Loucy (cell line): ENCODE data around the gene TAP2.

Experiments
- H2AFZ ChIP-seq: fragments of 200-600 bp; sonication (generic); 2 replicates; pipeline ENCODE4 v1.6.0; 2016; ENCODE audit warnings: antibody characterized with exemption, mild to moderate bottlenecking, low read length, moderate library complexity
- H3F3A ChIP-seq: fragments of 200-600 bp; 2 replicates; pipeline ENCODE4 v1.6.0; 2016; ENCODE audit warnings: antibody characterized with exemption, low read depth, mild to moderate bottlenecking
- H3K27me3 ChIP-seq: fragments of 200-600 bp; sonication (generic); 2 replicates; pipeline ENCODE4 v1.6.1; 2014; ENCODE audit warnings: low read length, mild to moderate bottlenecking; ENCODE audit not compliant: insufficient read depth, poor library complexity, severe bottlenecking
- H3K36me3 ChIP-seq: fragments of 200-600 bp; sonication (generic); 2 replicates; pipeline ENCODE4 v1.6.1; 2016; ENCODE audit warnings: low read length; ENCODE audit not compliant: insufficient read depth
- H3K4me1 ChIP-seq: fragments of 200-600 bp; sonication (generic); 2 replicates; pipeline ENCODE4 v1.5.1; 2014; ENCODE audit warnings: low read length, mild to moderate bottlenecking; ENCODE audit not compliant: insufficient read depth, poor library complexity, severe bottlenecking
- H3K4me2 ChIP-seq: fragments of 200-600 bp; sonication (generic); 2 replicates; pipeline ENCODE4 v1.6.0; 2014; ENCODE audit warnings: antibody characterized with exemption, low read length, low read depth, mild to moderate bottlenecking; ENCODE audit not compliant: poor library complexity, severe bottlenecking
- H3K4me3 ChIP-seq: fragments of 200-600 bp; sonication (generic); 2 replicates; pipeline ENCODE4 v1.5.1; 2014; ENCODE audit warnings: low read length, mild to moderate bottlenecking, mixed read lengths; ENCODE audit not compliant: poor library complexity, severe bottlenecking
- H3K79me2 ChIP-seq: fragments of 200-600 bp; sonication (generic); 2 replicates; pipeline ENCODE4 v1.6.1; 2014; ENCODE audit warnings: low read length; ENCODE audit not compliant: insufficient read depth
- H3K9ac ChIP-seq: fragments of 200-600 bp; sonication (generic); 2 replicates; pipeline ENCODE4 v1.6.0; 2014; ENCODE audit warnings: mild to moderate bottlenecking, low read depth, low read length, moderate library complexity; ENCODE audit not compliant: poor library complexity, severe bottlenecking
- H3K9me2 ChIP-seq: fragments of 200-600 bp; sonication (generic); replicated peaks from 2 replicates; pipeline ENCODE4 v1.6.1; 2016; ENCODE audit warnings: low read depth, low read length, mixed read lengths
- H3K9me3 ChIP-seq: fragments of 200-600 bp; sonication (generic); 2 replicates; pipeline ENCODE4 v1.6.1; 2014; ENCODE audit warnings: mild to moderate bottlenecking, antibody characterized with exemption, low read length, low read depth; ENCODE audit not compliant: insufficient read depth
- H4K20me1 ChIP-seq: fragments of 200-600 bp; sonication (generic); 2 replicates; pipeline ENCODE4 v1.6.0; 2014; ENCODE audit warnings: antibody characterized with exemption, low read length, mild to moderate bottlenecking; ENCODE audit not compliant: insufficient read depth, poor library complexity, severe bottlenecking
- EZH2phosphoT487 ChIP-seq: fragments of 200-600 bp; IDR thresholded peaks from 2 replicates; pipeline ENCODE4 v1.6.1; 2018; ENCODE audit warnings: antibody characterized with exemption, mild to moderate bottlenecking, moderate library complexity, borderline replicate concordance
- TF ChIP-seq, protein P1 (sequence below): fragments of 200-600 bp; sonication (generic); conservative IDR thresholded peaks from 2 replicates; pipeline ENCODE4 v1.5.1; 2014; ENCODE audit warnings: mild to moderate bottlenecking, antibody characterized with exemption, low read length

Gene TAP2

DNA sequence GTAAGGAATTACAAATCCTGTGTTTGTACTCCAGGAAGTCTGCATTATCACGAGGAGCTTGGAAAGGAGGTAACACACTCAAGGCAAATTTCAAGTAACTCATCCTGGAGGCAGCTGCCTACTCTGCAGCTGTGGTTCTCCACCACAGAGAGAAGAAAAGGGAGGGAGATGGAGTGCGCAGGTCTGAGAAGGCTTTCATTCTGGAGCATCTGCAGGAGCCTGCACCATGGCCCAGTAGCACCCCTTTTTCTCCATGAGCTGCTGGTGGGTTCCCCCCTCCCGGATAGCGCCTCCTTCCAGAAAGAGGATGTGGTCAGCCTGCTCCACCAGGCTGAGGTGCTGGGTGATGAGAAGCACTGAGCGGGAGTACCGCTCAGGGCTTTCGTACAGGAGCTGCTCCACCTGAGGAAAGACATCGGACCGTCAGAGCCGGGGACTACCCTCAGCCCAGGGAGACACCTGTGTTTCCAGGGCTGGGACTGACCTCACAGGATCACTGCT is 6.9 kb upstream of the TAP2 start:
- H3K9ac ChIP-seq, result peak overlapping the region; percentile 100
- peaks cover 11% of the 10 kb centered on the region for H3K27me3 ChIP-seq
- H3K4me1 ChIP-seq, result peaks cover 75% of the 10 kb centered on the region
- peaks cover 35% of the 10 kb centered on the region for H4K20me1 ChIP-seq
- peaks cover 44% of the 10 kb centered on the region for H3K36me3 ChIP-seq
- peak overlapping the region; percentile 99 for H3K4me2 ChIP-seq
- peaks cover 84% of the 10 kb centered on the region for H3K79me2 ChIP-seq
- TF ChIP-seq, protein P1, sequence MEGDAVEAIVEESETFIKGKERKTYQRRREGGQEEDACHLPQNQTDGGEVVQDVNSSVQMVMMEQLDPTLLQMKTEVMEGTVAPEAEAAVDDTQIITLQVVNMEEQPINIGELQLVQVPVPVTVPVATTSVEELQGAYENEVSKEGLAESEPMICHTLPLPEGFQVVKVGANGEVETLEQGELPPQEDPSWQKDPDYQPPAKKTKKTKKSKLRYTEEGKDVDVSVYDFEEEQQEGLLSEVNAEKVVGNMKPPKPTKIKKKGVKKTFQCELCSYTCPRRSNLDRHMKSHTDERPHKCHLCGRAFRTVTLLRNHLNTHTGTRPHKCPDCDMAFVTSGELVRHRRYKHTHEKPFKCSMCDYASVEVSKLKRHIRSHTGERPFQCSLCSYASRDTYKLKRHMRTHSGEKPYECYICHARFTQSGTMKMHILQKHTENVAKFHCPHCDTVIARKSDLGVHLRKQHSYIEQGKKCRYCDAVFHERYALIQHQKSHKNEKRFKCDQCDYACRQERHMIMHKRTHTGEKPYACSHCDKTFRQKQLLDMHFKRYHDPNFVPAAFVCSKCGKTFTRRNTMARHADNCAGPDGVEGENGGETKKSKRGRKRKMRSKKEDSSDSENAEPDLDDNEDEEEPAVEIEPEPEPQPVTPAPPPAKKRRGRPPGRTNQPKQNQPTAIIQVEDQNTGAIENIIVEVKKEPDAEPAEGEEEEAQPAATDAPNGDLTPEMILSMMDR, result no peak
- TF ChIP-seq EZH2phosphoT487, result no peak
- no peaks in the 10 kb centered on the region for H3K9me2 ChIP-seq
- H3F3A ChIP-seq, result peaks cover 24% of the 10 kb centered on the region
- H3K4me3 ChIP-seq, result peak overlapping the region; percentile 97
- H2AFZ ChIP-seq, result no peak overlapping the region
- H3K9me3 ChIP-seq, result no peaks in the 10 kb centered on the region

DNA sequence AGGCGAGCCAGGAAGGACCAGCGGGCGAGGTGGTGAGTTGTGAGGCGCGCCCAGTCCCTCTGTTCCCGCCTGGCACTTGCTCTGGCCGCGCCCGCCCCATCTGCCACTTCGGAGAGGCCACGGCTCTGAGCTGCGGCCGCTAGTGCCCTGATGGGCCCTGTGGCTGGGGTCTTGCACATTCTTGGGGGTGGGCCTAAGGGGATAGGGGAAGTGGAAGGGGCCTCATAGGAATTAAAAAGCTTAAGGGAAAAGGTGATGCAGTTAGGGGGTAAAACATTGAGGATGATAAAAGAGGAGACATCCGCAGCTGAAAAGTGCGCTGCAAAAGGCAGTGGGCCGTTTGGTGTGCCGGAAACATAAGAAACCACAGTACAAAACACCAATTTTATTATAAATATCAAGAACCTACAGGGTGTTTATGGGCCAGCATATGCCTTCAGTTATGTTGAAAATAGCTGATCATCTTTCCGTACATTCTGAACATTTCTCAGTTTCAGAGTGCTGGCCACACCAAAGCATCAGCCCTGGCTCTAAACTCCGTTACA is 6.4 kb upstream of the TAP2 start:
- Histone ChIP-seq H3K4me2 (peak overlapping the region; percentile 99), H3K9ac (peak overlapping the region; percentile 100)

DNA sequence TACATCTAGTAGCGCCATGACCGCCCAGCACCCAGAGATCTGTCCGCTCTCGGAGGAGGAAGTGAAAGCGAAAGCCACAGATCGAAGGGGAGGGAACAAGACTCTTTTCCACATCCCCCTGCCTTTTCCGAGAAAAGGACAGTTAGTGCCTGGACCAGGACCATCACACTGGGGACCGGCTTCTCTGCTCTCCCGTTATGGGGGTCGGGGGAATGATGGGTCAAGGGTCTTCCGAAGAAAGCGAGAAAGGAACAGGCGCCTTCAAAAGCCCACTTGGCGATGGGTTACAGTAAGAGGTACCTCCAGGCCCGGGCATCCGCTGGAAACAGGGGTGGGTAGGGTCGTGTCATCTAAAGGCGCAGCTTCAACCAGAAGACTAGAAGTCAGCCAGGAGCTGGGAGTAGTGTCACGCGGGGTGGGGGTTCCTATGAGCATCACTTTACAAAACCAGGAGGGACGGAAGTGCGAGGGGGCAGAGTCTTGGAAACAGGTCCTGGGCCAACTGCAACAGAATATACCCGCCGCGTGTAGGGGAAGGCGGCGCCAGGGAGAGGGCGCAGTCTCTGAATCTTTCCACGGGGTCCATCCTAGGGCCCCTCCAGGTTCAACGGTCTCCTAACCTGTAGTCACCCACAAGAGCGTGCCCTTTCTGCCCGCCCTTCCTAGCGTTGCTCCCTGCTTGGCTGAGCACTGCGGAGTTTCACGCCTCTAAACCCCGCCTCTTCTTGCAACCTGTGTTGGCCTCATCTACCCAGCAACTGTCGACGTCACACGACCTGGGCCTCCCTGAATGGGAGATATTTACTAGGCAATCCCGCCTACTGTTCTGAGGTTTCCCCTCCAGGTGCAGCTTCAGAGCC is 5.7 kb upstream of the TAP2 start, which contains the start of gene PSMB8:
Gene PSMB8 (minus strand): TSS at position 69 of the 860 bp plus-strand sequence. CDS start 51 bp downstream, at position 18.
- Histone ChIP-seq H3K4me3 (peak within 1 kb of the TSS; percentile 97), H3F3A (peaks cover 24% of the 10 kb centered on the region), H2AFZ (no peak within 1 kb of the TSS), H4K20me1 (peaks cover 28% of the 10 kb centered on the region), H3K9me3 (no peaks in the 10 kb centered on the region), H3K79me2 (peaks cover 86% of the 10 kb centered on the region), H3K4me2 (peak within 1 kb of the TSS; percentile 99), H3K9ac (peak within 1 kb of the TSS; percentile 100), H3K9me2 (no peaks in the 10 kb centered on the region), H3K36me3 (peaks cover 40% of the 10 kb centered on the region), H3K27me3 (peaks cover 11% of the 10 kb centered on the region), H3K4me1 (peaks cover 78% of the 10 kb centered on the region)
- TF ChIP-seq EZH2phosphoT487, result no peak
- TF ChIP-seq, protein P1, result no peak; the same call in 1 of the 2 replicates

More for the DNA sequence above, 6.4 kb upstream of the TAP2 start:
- Histone ChIP-seq H3K79me2 (peaks cover 84% of the 10 kb centered on the region), H3K27me3 (peaks cover 11% of the 10 kb centered on the region), H3K9me2 (no peaks in the 10 kb centered on the region), H3K4me3 (peak overlapping the region; percentile 97), H2AFZ (no peak overlapping the region), H3F3A (peaks cover 24% of the 10 kb centered on the region), H3K36me3 (peaks cover 40% of the 10 kb centered on the region), H4K20me1 (peaks cover 29% of the 10 kb centered on the region), H3K9me3 (no peaks in the 10 kb centered on the region), H3K4me1 (peaks cover 75% of the 10 kb centered on the region)
- TF ChIP-seq, protein P1, result no peak
- TF ChIP-seq EZH2phosphoT487, result no peak
